GM21576 (cell line): ENCODE measurements around the gene RBM46.
A peak's percentile ranks its signal among the peaks of the same experiment; 100 is the strongest.

ENCODE experiments used
- ATAC-seq: cut with Tn5 transposase; IDR thresholded peaks from one replicate; pipeline ENCODE4 v1.9.1; 2021; ENCODE audit warnings: mild to moderate bottlenecking, moderate library complexity; ENCODE audit not compliant: unreplicated experiment

The RBM46 gene, protein sequence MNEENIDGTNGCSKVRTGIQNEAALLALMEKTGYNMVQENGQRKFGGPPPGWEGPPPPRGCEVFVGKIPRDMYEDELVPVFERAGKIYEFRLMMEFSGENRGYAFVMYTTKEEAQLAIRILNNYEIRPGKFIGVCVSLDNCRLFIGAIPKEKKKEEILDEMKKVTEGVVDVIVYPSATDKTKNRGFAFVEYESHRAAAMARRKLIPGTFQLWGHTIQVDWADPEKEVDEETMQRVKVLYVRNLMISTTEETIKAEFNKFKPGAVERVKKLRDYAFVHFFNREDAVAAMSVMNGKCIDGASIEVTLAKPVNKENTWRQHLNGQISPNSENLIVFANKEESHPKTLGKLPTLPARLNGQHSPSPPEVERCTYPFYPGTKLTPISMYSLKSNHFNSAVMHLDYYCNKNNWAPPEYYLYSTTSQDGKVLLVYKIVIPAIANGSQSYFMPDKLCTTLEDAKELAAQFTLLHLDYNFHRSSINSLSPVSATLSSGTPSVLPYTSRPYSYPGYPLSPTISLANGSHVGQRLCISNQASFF

DNA sequence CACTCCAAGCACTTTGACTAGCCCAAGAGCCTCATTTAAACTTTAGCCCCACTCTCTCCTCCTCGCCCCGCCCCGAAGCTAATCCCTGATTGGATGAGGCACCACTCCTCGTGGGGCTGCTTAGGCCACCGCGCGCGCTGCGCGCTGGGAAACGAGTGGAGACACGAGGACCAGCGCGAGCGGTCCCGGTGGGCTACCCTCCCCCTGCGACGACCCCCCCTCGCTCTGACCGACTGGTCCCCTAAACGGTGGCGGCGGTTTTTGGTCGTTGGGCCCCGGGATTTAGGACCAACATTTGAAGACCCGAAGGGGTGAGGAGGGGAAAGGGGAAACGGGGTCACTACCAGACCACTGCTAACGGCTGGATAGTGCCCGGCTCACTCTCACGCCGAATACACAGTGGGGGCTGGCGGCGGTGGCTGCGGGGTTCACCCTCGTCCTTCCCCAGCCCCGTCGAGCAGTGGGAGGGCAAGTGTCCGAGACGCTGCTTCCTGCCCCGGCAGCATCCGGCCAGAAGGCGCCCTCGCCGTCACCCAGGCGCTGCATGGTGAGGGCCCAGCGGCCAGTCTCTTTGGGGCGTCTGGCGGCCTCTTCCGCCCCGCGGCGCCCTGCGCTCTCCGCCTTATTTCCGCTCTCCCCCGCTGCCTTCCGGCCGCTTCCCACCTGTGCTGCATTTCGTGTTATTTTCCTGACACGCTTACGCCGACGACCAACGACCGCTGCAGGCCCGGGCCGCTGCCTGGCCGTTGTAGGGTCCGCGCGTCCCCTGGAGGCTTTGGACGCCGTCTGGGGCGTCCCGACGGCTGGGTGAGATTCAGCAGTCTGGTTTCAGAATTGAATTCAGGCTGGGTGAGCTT lies at the start of gene RBM46:
Gene RBM46, plus strand, starts transcription at position 147 of the 857 bp plus-strand sequence. CDS start 15,481 bp downstream, outside the sequence.
- ATAC-seq, result no peak

DNA sequence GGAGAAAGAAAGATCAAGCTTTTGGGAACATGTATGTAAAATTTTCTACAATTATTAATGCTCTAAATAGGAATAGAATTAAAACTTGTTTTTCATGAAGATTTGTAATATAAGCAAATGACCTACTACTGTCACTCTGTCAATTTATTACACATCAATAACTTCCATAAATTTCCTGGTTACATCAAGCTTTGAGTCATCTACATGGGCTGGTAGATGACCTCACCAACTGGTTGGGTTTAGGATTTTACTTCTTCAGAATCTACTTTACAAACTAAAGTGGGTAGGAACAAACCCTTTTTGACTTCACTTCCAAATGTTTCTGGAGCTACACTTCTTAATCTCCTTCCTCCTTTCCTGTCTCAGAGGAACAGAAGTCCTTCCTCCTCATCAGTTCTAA lies 49.3 kb upstream of the RBM46 start:
- no peak for ATAC-seq

DNA sequence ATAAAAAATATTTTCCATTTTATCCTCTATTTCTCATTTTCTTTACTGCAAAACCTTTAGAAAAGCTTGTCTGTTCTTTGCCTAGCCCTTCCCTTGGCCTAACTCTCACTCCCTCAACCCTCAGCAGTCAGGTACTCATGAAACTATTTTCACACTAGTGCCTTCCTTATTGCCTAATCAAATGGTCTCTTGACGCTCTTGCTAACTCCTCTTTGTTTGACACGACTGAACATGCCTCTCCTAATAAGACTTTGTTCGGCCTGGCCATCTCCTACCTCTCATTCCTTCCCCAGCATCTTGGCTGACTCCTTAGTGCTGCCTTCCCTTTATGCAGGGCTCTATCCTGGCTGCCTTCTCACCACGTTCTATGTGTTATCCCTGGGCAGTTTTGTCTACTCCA lies 48.4 kb upstream of the RBM46 start:
- ATAC-seq, result no peak

DNA sequence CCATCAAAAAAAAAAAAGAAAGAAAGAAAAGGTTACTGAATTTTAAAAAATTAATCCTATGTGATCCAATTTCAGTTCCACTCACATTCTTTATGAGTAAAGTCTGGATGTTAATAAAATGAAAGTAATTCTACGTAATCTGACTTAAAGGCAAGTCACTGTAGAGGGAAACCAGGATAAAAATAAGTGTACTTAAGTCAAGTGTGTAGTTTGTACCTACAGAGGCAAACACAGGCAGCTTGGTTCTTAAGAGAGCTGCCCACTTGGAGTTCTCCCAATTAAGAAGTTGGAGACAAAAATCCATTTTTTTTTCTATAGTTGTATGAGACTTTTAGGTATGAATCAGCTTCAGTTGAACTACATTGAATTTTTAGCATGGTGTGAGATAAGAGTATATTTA lies 44.3 kb upstream of the RBM46 start:
- ATAC-seq, result no peak

DNA sequence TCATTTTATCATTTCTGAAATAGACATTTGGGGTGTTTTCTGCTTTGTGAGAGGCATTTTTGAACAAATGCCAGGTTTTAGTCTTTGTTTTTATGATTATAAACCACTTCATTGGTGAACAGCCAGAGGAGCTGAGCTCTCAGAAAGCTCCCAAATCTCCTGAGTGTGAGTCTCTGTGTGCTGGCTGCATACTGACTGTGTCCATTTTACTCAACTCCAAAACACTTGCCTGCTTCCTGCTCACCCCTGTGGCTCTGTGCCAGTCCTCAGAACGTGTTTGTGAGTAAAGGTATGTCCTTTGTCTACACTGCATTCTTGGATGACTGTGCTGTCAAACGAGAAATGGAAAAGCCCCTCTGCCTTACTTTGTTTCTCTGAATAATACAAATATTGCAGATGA lies 42.6 kb upstream of the RBM46 start:
- ATAC-seq, result no peak

DNA sequence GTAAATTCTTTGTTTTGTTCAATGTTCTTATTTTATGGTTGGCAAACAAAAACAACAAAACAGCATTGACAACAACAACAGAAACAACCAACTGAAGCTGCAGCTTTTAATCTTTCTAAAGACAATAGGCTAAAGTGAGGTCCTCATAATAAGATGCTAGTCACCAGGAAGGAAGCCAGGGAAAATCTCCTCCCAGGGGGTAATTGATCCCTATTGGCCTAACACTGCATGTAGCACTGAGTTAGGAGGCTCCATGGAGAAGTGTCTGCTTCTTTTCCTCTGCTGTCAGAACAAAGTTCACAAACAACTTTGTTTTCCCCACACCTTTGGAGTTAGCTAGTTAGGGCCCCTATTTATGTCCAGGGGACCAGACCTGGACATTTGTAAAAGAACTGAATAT lies 42.0 kb upstream of the RBM46 start:
- no peak for ATAC-seq

DNA sequence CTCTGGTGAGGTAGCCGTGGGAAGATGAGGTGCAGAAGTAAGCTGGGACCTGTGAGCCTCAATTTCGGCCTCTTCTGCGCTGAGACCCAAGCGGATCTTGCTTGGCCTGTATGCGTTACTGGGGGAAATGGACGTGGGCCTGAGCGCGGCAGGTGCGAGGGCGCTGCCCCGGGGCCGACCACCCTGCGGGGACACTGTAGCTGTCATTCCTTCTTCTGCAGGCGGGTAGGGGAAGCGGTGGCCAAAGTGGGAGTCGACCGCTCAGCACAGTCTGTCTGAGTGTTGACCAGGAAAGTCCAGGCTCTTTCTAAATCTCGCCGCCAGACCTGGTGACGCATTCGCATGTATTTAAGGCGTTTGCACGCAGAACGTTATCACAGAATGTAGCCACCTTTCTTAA lies 40.6 kb upstream of the RBM46 start:
- no peak for ATAC-seq

DNA sequence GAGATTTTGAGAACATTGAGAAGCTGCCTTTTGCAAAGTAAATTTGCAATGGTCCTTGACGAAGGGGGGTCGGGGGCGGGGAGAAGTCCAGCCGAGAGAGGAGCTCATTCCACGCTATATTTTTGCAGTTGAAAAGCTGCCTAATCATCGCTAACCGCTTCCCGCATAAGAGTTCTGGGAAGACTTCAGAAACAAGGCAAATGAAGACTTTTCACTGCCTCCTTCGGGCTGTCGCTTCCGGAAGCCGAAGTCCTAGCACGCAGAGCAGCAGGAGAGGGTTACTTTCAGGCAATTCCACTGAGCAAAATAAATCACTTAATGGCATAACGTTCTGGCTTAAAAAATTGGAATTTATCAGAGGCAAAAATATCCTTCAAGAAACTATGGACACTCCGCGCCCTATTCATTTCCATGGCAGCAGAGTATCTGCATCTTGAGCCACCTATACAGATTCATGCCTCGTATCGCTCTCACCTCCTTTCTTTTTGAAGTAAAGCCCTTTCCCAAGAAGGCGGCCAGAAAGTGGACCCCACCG lies 39.9 kb upstream of the RBM46 start:
- ATAC-seq, result no peak

DNA sequence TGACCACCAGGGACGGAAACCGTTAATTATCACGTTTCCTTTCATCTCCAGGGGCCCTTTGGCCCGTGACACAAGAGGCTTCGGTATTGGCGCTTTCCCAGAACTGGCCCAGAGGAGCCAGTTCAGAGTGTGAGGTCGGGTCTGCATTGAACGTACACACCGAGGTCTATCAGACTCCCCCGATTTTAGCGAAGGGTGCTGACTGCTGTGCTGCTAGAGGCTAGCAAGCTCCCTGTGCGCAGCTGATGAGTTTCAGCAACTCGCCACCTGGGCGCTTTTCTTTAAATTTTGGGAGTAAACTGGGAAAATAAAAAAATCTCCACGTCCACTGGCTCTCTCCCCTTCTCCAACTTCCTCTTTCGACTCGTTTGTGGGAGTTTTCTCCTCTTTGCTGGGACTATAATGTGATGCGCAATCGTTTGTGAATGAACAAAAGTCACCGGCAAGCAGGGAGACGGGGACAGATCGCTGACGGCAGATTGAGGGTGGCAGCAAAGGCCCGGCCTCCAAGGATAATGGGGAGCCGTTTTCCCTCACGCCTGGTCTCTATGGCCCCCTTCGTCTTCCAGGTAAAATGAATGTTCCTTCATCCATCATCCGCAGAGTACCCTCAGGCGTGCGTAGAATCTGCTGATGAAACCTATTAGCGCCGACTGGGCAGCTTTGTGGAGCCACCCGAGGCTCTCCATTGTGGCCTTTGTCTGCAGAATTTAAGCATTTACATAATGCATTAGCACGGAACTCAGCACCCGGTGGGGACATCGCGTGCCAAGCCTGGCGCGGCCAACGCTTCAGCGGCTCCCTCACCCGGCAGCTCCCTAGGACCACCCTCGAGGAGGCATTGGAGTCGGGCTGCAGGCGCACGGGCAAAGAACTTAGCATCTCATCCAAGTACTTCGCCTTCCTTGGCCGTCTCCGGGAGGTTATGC lies 38.9 kb upstream of the RBM46 start:
- no peak for ATAC-seq

DNA sequence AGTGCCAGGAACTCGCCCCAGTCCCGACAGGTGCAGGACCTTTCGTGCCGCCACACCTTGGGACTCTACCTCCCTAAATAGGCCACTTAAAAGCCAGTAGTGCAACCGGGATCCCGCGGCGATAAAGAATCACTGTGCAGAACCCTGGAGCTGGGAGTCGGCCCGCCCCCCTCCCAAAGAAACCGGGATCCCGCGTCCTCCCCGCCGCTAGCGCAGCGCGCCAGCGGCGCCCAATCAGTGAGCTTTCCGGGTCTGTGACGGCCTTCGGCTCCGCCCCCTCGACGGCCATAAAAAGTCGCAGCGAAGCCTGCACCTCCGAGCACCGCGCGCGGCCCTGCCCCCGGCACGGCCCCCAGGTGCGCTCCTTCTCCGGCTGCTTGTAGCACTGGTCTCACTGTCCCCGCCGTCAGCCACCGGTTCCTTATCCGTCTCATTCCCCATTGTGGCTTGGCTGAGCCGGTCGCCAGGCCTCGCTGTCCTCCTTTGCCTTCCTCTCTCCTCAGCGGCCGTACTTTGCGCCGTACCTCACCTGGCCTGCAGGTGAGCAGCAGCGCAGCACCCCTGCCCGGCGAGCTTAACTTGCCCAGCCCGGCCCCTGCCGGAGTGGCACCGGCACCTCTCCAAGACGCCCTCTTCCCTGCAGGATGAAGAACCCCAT lies 37.3 kb upstream of the RBM46 start, which contains the start of gene LRAT:
Gene LRAT, plus strand, starts transcription at position 318 of the 658 bp plus-strand sequence. Its CDS starts 327 bp downstream, at position 645.
- ATAC-seq, result no peak

DNA sequence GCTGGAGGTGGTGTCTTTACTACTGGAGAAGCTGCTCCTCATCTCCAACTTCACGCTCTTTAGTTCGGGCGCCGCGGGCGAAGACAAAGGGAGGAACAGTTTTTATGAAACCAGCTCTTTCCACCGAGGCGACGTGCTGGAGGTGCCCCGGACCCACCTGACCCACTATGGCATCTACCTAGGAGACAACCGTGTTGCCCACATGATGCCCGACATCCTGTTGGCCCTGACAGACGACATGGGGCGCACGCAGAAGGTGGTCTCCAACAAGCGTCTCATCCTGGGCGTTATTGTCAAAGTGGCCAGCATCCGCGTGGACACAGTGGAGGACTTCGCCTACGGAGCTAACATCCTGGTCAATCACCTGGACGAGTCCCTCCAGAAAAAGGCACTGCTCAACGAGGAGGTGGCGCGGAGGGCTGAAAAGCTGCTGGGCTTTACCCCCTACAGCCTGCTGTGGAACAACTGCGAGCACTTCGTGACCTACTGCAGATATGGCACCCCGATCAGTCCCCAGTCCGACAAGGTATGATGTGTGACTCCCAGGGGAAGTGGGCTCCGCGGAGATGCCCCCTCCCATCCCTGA lies 36.6 kb upstream of the RBM46 start:
- no peak for ATAC-seq

DNA sequence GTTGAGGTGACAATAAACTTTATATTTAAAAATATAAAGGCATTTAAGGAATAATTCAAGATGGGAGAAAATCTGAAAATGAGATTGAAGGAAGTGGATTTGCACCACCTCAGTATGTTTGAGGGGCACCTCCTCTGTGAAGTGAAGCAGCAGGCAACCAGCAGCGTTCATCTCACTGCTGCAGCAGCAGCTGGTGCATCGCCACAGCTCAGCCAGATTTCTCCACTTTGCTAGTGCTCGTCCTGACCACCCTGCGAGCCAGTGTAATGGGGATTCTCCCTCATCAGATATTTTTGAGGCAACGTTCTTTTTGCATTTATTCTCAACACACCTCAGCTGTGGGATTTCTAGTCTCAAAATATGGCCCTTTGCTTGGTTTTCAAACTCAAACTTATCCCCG lies 23.4 kb upstream of the RBM46 start:
- ATAC-seq, result no peak

DNA sequence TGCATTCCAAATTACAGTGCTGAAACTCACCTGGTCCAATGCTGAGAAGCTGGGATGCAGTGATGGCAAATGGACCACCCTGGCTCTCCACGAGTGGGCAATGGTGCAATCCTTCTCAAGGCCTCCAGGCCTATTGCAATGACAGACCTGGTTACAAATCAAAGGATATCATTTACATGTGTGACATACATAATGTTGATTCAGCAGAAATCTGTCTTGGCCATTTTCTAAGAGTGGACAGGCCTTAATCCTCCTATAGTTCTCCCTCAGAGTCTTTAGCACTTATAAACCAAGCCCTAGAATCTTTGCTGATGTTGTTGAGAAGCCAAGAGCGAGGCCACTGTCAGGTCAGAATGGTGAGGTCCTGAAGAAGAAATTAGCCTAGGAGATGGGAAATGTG lies 20.2 kb upstream of the RBM46 start:
- no peak for ATAC-seq

DNA sequence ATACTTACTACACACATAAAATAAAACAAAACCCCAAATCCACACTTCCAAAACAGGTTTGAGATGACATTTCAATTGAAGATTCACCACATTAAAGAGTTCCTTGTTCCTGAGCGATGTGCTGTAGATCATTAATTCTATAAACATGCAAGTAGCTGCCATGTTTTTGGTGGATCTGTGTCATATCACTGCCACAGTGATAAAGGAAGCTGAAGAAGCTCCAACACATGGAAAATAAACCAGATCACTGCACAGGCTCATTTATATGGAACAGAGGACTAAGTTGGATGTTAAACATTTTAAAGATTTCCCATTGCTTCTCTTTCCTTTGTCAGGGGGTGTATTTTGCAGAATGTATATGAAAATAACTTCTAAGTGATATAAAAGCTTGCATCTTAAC lies 2.8 kb upstream of the RBM46 start:
- no peak for ATAC-seq

DNA sequence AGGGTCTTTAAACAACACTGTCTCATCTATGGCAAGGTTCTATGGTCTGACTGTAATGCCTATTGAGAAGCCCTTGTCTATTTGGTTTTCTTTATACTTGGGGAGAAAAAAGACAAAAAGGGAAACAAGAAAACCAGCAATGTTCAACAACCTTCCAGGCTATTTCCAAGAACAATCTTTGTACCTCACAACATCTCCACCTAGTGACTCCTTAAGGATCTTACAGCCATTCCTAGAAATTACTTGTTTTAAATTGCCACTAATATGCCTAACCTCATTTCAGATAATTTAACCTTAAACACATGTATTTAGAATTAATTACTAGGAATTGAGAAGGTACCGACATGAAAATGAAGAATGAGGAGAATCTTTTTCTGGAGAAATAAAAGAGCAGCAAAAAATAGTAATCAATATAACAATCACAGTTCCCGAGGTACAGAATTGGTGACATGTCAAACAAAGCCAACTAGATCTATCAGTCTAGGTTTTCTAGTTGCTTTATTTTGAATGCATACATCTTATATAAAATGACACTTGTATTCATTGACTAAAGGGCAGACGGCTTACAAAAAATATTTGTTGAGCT lies 1.6 kb upstream of the RBM46 start:
- no peak for ATAC-seq

DNA sequence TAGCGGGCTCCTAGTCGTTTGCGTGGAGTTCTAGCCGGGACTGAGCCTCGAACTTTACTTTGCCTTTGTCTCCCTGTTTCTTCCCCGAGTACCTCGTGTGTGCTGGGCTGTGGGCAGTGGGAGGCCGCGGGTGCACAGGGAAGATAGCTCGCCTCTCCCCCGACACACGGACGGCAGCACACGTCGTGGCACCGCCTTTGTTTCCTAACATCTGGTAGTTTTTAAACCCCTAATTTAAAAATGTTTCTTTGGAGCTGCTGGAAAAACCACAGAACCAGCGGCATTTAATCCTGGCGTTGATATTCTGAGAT lies 866 bp downstream of the RBM46 start:
- no peak for ATAC-seq

DNA sequence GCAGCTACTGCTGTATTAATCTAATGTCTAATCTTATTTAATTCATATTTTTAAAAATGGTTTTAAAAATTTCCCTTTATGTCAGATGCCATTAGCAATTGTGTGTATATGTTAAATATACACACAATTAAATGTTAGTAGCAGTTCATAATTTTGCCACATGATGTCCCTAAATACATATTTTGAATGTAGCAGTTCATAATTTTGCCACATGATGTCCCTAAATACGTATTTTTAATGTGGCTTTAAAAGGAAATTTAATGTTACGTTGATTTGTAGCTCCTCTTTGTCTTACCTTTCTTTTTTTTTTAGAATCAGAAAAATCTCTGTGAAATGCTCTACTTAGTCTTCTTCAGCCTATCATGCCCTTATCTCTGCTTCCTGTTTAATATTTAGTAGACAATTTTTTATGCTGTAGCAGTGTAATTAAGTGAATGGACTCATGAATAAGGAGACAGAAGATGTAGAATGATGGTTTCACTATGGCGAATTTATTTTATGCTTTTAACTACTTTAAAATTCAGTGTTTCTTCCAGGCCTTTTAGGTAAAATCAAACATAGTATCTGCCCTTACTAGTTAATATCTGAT lies 26.1 kb downstream of the RBM46 start:
- ATAC-seq, result peak; percentile 80

DNA sequence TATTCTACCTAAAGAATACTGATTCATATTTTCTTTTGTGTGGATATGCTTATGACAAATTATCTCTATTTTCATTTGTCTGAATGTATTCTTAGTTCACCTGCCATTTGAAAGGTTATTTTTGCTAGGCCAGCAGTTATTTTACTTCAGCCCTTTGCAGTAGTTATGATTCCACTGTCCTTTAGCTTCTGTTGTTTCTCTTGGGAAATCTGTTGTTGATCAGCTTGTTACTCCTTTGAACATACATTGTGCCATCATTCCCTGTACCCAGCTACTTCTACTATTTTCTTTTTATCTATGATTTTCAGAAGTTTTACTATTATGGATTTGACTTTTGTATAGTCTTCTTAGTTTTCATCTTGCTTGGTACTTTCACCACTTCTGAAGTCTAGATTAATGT lies 37.2 kb downstream of the RBM46 start:
- no peak for ATAC-seq

DNA sequence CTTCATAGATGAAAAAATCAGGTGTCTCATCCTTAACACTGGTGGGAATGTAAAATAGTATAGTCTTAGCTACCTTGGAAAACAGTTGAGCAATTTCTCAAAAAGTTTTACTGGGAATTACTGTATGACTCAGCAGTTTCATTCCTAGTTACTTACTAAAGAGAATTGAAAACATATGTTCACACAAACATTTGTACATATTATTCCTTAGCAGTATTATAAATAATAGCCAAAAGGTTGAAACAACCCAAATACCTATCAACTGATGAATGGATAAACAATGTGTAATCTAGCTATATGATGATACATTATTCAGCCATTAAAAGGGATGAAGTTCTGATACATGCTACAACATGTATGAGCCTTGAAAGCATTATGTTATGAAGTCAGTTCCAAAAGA lies 41.7 kb downstream of the RBM46 start:
- ATAC-seq, result no peak
